HEK293 (cell line): ENCODE results near the gene KLHL11.
A peak's percentile ranks its signal among the peaks of the same experiment; 100 is the strongest.

Experiments used
- CTCF ChIA-PET: fragments of 350-600 bp; formaldehyde crosslinking; extraction: SDS; loops from one replicate; lab custom pipeline; 2021; ENCODE audit warnings: antibody characterized with exemption; lab: Yijun Ruan, JAX
- POLR2A ChIA-PET: fragments of 300-600 bp; formaldehyde crosslinking; extraction: SDS; loops from one replicate; lab custom pipeline; 2020; ENCODE audit warnings: antibody characterized with exemption, inconsistent platforms; lab: Yijun Ruan, JAX
- H3K27ac ChIP-seq: fragments of 200-500 bp; sonication (Bioruptor generic); 2 replicates; pipeline ENCODE4 v1.5.1; 2014; ENCODE audit warnings: low read depth, low read length, control low read depth, inconsistent platforms; ENCODE audit errors: extremely low read depth
- H3K36me3 ChIP-seq, 2 experiments: fragments of 200-500 bp in 1 of 2; sonication (Bioruptor generic) in 1 of 2; 1 replicate in 1 of 2; 2 replicates in 1 of 2; pipeline ENCODE4 v1.5.1; 2014 to 2017; ENCODE audit warnings: inconsistent platforms in 2 of 2, low read length in 2 of 2; ENCODE audit not compliant: control insufficient read depth in 2 of 2, insufficient read depth in 1 of 2
- H3K4me1 ChIP-seq: fragments of 200-500 bp; sonication (Bioruptor generic); 2 replicates; pipeline ENCODE4 v1.5.1; 2014; ENCODE audit warnings: mild to moderate bottlenecking, low read length, inconsistent platforms; ENCODE audit not compliant: control insufficient read depth, insufficient read depth
- H3K4me3 ChIP-seq: 2 replicates; pipeline ENCODE4 v1.5.1; 2011; ENCODE audit warnings: low read depth, mild to moderate bottlenecking, control low read depth, low read length, moderate library complexity
- H3K9me3 ChIP-seq: fragments of 200-500 bp; sonication (Bioruptor generic); 2 replicates; pipeline ENCODE4 v1.5.1; 2014; ENCODE audit warnings: low read depth, low read length, inconsistent platforms; ENCODE audit not compliant: control insufficient read depth, insufficient read depth
- BCL11B ChIP-seq: fragments of 450-650 bp; formaldehyde crosslinking; IDR thresholded peaks from 2 replicates; pipeline ENCODE4 v1.5.1; 2016; ENCODE audit warnings: low read depth, missing biosample characterization, missing genetic modification characterization
- CTCF ChIP-seq: fragments of 450-650 bp; formaldehyde crosslinking; IDR thresholded peaks from 2 replicates; pipeline ENCODE4 v1.5.1; 2016; ENCODE audit warnings: missing biosample characterization, missing genetic modification characterization
- EGR2 ChIP-seq: fragments of 450-650 bp; formaldehyde crosslinking; IDR thresholded peaks from 2 replicates; pipeline ENCODE4 v1.5.1; 2016; ENCODE audit warnings: low read depth, missing biosample characterization, missing genetic modification characterization
- KLF10 ChIP-seq: fragments of 450-650 bp; IDR thresholded peaks from 2 replicates; pipeline ENCODE4 v1.5.1; 2018; ENCODE audit warnings: missing biosample characterization, mild to moderate bottlenecking, missing genetic modification characterization
- KLF16 ChIP-seq: fragments of 450-650 bp; formaldehyde crosslinking; IDR thresholded peaks from 2 replicates; pipeline ENCODE4 v1.5.1; 2017; ENCODE audit warnings: missing biosample characterization, missing genetic modification characterization
- OSR2 ChIP-seq: fragments of 450-650 bp; formaldehyde crosslinking; IDR thresholded peaks from 2 replicates; pipeline ENCODE4 v1.5.1; 2016; ENCODE audit warnings: missing biosample characterization, missing genetic modification characterization
- SETDB1 ChIP-seq: IDR thresholded peaks from one replicate; pipeline ENCODE4 v1.6.1; 2017; ENCODE audit warnings: mild to moderate bottlenecking, low read length, moderate library complexity, mixed read lengths; ENCODE audit not compliant: insufficient read length
- ZBTB17 ChIP-seq: fragments of 450-650 bp; formaldehyde crosslinking; IDR thresholded peaks from 2 replicates; pipeline ENCODE4 v1.5.1; 2016; ENCODE audit warnings: missing biosample characterization, missing genetic modification characterization
- ZBTB7A ChIP-seq: fragments of 450-650 bp; formaldehyde crosslinking; IDR thresholded peaks from 2 replicates; pipeline ENCODE4 v1.5.1; 2016; ENCODE audit warnings: low read depth, missing biosample characterization, missing genetic modification characterization
- ZFP69B ChIP-seq: fragments of 450-650 bp; formaldehyde crosslinking; IDR thresholded peaks from 2 replicates; pipeline ENCODE4 v1.5.1; 2016; ENCODE audit warnings: missing biosample characterization, missing genetic modification characterization
- ZNF19 ChIP-seq: fragments of 450-650 bp; formaldehyde crosslinking; IDR thresholded peaks from 2 replicates; pipeline ENCODE4; 2016; ENCODE audit warnings: missing biosample characterization, missing genetic modification characterization, low read depth
- ZNF239 ChIP-seq: fragments of 450-650 bp; formaldehyde crosslinking; IDR thresholded peaks from 2 replicates; pipeline ENCODE4 v1.5.1; 2016; ENCODE audit warnings: missing biosample characterization, missing genetic modification characterization
- ZNF266 ChIP-seq: fragments of 450-650 bp; formaldehyde crosslinking; IDR thresholded peaks from 2 replicates; pipeline ENCODE4 v1.5.1; 2016; ENCODE audit warnings: missing biosample characterization, missing genetic modification characterization, low read depth
- ZNF426 ChIP-seq: fragments of 450-650 bp; formaldehyde crosslinking; IDR thresholded peaks from 2 replicates; pipeline ENCODE4 v1.5.1; 2017; ENCODE audit warnings: missing biosample characterization, missing genetic modification characterization, mild to moderate bottlenecking, inconsistent platforms, moderate library complexity
- ZNF596 ChIP-seq: fragments of 450-650 bp; IDR thresholded peaks from 2 replicates; pipeline ENCODE4 v1.5.0; 2018; ENCODE audit warnings: missing biosample characterization, mild to moderate bottlenecking, missing genetic modification characterization, moderate library complexity
- ZNF600 ChIP-seq: fragments of 450-650 bp; formaldehyde crosslinking; IDR thresholded peaks from 2 replicates; pipeline ENCODE4 v1.5.1; 2016; ENCODE audit warnings: missing biosample characterization, missing genetic modification characterization
- ZNF626 ChIP-seq: fragments of 450-650 bp; sonication (Bioruptor Pico); formaldehyde crosslinking; IDR thresholded peaks from 2 replicates; pipeline ENCODE4 v1.5.1; 2018; ENCODE audit warnings: missing biosample characterization, missing genetic modification characterization, inconsistent platforms
- ZNF660 ChIP-seq: fragments of 450-650 bp; IDR thresholded peaks from 2 replicates; pipeline ENCODE4 v1.5.1; 2018; ENCODE audit warnings: missing biosample characterization, mild to moderate bottlenecking, missing genetic modification characterization
- TF ChIP-seq, protein P1 (sequence below): fragments of 450-650 bp; formaldehyde crosslinking; IDR thresholded peaks from 2 replicates; pipeline ENCODE4 v1.5.1; 2017; ENCODE audit warnings: missing biosample characterization, missing genetic modification characterization
- TF ChIP-seq, protein P2 (sequence below): fragments of 450-650 bp; formaldehyde crosslinking; IDR thresholded peaks from 2 replicates; pipeline ENCODE4 v1.5.1; 2016; ENCODE audit warnings: missing biosample characterization, missing genetic modification characterization
- TF ChIP-seq, protein P3 (sequence below): fragments of 450-650 bp; formaldehyde crosslinking; conservative IDR thresholded peaks from 2 replicates; pipeline ENCODE4 v1.5.1; 2016; ENCODE audit warnings: low read depth, missing biosample characterization, missing genetic modification characterization

The KLHL11 gene

GRCh38 chr17:41892021-41892376, 26.8 kb upstream of the KLHL11 start (continued):
- TF ChIP-seq, protein P1, sequence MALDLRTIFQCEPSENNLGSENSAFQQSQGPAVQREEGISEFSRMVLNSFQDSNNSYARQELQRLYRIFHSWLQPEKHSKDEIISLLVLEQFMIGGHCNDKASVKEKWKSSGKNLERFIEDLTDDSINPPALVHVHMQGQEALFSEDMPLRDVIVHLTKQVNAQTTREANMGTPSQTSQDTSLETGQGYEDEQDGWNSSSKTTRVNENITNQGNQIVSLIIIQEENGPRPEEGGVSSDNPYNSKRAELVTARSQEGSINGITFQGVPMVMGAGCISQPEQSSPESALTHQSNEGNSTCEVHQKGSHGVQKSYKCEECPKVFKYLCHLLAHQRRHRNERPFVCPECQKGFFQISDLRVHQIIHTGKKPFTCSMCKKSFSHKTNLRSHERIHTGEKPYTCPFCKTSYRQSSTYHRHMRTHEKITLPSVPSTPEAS (tag by site-specific recombination): no peak
- TF ChIP-seq ZNF19: no peak
- no peak for TF ChIP-seq ZNF239 (tag by site-specific recombination)
- TF ChIP-seq ZBTB17: no peak
- no peak for TF ChIP-seq ZNF266 (tag by site-specific recombination)

- Histone ChIP-seq H3K4me1 (no peaks in the 10 kb centered on the region), H3K4me3 (no peak overlapping the region), H3K9me3 (no peaks in the 10 kb centered on the region), H3K36me3 (peaks cover 88 to 92% of the 10 kb centered on the region in 2 experiments), H3K27ac (no peak overlapping the region)
- TF ChIP-seq EGR2: peak; percentile 35; the same call in 1 of the 2 replicates
- TF ChIP-seq, protein P2, sequence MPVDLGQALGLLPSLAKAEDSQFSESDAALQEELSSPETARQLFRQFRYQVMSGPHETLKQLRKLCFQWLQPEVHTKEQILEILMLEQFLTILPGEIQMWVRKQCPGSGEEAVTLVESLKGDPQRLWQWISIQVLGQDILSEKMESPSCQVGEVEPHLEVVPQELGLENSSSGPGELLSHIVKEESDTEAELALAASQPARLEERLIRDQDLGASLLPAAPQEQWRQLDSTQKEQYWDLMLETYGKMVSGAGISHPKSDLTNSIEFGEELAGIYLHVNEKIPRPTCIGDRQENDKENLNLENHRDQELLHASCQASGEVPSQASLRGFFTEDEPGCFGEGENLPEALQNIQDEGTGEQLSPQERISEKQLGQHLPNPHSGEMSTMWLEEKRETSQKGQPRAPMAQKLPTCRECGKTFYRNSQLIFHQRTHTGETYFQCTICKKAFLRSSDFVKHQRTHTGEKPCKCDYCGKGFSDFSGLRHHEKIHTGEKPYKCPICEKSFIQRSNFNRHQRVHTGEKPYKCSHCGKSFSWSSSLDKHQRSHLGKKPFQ: peak; percentile 28; the same call in 1 of the 2 replicates
- TF ChIP-seq ZNF626: no peak
- 0 out of 2 replicates have a peak, but pooled peaks have one; percentile 25 for TF ChIP-seq OSR2
- ChIA-PET POLR2A (interaction anchor here (0.6 to 1.3 kb wide), 3 partner anchors 10 to 27 kb away, joined by 3 to 5 read pairs (median 3); partner anchors contain the start of gene KLHL11), CTCF (interaction anchor here (0.6 to 1.4 kb wide), 5 partner anchors 10 to 229 kb away, joined by 3 to 6 read pairs (median 4); partner anchors contain the start of gene HAP1)
Measured at GRCh38 chr17:41891135-41892020, 26.2 kb upstream of the KLHL11 start.

GRCh38 chr17:41888332-41888965, 23.2 kb upstream of the KLHL11 start:
- Histone ChIP-seq H3K4me3 (no peak overlapping the region), H3K9me3 (no peaks in the 10 kb centered on the region), H3K27ac (no peak overlapping the region), H3K4me1 (no peaks in the 10 kb centered on the region), H3K36me3 (peaks cover 92% of the 10 kb centered on the region in 2 experiments)
- ChIA-PET CTCF (interaction anchor here (0.5 to 1.5 kb wide), 3 partner anchors 71 to 151 kb away, joined by 3 to 4 read pairs (median 3); partner anchors contain the start of gene P3H4), POLR2A (interaction anchor here (1.2 kb wide), 1 partner anchor 23 kb away, joined by 4 read pairs; the partner anchor contains the start of gene KLHL11)
- no peak for TF ChIP-seq ZBTB7A (tag by site-specific recombination)
- no peak for TF ChIP-seq ZNF600 (tag by site-specific recombination)
- no peak for TF ChIP-seq KLF16 (tag by site-specific recombination)
- TF ChIP-seq BCL11B (tag by site-specific recombination): no peak
- no peak for TF ChIP-seq ZFP69B (tag by site-specific recombination)
- no peak for TF ChIP-seq SETDB1
- TF ChIP-seq CTCF (tag by site-specific recombination): no peak
- no peak for TF ChIP-seq ZNF426
- no peak for TF ChIP-seq ZNF660 (tag by site-specific recombination)
- no peak for TF ChIP-seq KLF10 (tag by site-specific recombination)
- TF ChIP-seq, protein P3, sequence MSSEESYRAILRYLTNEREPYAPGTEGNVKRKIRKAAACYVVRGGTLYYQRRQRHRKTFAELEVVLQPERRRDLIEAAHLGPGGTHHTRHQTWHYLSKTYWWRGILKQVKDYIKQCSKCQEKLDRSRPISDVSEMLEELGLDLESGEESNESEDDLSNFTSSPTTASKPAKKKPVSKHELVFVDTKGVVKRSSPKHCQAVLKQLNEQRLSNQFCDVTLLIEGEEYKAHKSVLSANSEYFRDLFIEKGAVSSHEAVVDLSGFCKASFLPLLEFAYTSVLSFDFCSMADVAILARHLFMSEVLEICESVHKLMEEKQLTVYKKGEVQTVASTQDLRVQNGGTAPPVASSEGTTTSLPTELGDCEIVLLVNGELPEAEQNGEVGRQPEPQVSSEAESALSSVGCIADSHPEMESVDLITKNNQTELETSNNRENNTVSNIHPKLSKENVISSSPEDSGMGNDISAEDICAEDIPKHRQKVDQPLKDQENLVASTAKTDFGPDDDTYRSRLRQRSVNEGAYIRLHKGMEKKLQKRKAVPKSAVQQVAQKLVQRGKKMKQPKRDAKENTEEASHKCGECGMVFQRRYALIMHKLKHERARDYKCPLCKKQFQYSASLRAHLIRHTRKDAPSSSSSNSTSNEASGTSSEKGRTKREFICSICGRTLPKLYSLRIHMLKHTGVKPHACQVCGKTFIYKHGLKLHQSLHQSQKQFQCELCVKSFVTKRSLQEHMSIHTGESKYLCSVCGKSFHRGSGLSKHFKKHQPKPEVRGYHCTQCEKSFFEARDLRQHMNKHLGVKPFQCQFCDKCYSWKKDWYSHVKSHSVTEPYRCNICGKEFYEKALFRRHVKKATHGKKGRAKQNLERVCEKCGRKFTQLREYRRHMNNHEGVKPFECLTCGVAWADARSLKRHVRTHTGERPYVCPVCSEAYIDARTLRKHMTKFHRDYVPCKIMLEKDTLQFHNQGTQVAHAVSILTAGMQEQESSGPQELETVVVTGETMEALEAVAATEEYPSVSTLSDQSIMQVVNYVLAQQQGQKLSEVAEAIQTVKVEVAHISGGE (tag by site-specific recombination): no peak
- no peak for TF ChIP-seq ZNF596 (tag by site-specific recombination)
